ENCODE data around the gene FOXD2.
"Not testable (repeated sequence)": the region's sequence is repeated elsewhere in the genome, so short reads cannot be mapped to it uniquely, and the experiment has no call there.

The FOXD2 gene

DNA sequence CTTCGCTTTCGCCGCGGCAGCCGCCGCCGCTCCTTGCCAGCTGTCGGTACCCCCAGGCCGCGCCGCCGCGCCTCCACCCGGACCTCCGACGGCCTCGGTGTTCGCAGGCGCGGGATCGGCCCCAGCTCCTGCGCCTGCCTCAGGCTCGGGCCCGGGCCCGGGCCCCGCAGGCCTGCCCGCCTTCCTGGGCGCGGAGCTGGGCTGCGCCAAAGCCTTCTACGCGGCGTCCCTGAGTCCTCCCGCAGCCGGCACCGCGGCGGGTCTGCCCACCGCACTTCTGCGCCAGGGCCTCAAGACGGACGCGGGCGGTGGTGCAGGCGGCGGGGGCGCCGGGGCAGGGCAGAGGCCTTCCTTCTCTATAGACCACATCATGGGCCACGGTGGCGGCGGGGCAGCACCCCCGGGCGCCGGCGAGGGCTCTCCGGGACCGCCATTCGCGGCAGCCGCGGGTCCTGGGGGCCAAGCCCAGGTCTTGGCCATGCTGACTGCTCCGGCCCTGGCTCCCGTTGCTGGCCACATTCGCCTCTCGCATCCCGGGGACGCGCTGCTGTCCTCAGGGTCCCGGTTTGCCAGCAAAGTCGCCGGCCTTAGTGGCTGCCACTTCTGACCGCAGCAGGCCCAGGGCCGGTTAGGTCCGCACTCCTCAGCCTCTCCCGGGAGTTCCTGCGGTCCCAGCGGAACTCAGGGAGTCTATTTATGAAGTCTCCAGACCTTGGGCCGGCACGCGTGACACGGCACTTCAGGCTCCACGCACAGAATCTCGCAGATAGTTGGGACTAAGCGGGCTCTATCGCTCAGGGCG is 1.4 kb downstream of the FOXD2 start:
- no peak for DNase-seq (ENCODE audit: extremely low read depth in 1 of 2, low read depth in 1 of 2)

DNA sequence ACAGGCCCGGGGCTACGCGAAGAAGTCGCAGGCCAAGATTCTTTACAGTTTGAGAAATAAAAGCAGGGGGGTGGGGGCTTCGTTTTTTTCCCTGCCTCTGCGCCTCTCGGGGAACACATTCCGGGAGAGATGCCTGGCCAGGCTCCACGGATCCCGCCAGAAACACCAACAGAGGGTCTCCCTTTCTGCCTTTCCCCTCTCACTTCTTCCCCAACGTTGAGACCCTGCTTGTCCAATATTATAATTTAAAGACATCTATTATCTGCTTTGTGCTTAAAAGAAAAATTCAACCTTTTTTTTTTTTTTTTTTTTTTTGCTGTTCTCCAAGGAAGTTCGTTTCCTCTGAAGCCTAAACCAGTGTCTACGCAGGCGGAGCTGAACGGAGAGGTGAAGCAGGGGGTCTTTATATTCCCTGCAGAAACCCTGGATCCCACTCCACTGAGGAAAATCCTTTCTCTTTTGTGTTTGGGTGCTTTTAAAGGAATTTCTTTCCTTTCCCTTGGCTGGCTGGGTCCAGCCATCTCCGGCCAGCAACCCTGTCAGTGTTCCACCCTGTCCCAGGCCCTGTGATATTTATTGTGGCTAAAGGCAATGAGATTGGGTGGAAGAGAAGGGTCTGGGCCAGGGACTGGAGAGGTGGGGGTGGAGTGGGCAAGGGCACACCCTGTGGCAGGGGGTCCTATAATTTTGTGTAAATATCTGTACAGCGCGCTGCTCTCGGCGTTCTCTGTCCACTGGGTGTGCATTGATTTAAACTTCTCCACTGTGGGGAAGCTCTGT is 2.2 kb downstream of the FOXD2 start:
- DNase-seq (ENCODE audit: extremely low read depth in 1 of 2, low read depth in 1 of 2), result no peak

DNA sequence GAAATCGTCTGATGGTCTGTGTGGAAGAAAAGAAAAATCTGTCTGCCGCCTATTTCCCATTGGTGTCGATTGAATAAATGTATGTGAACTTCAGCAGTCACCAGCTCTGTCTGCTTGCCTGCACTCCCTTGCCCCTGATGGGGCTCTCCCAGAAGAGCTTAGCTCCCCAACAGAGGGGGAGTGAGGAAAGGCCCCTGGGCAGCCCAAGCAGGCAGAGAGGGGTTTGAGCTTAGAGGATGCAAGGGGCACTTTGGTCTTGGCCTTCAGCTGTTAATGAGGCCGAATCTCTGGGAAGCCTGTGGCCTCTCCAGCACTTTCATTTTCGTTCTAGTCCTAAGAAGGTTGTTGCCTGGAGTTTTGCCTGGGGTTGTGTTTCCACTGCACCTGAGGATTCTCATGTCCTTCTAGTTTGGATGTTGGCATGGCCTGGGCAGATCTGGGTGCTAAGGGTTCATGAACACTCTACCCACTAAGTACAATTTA is 2.8 kb downstream of the FOXD2 start:
- DNase-seq (ENCODE audit: extremely low read depth in 1 of 2, low read depth in 1 of 2), result no peak

DNA sequence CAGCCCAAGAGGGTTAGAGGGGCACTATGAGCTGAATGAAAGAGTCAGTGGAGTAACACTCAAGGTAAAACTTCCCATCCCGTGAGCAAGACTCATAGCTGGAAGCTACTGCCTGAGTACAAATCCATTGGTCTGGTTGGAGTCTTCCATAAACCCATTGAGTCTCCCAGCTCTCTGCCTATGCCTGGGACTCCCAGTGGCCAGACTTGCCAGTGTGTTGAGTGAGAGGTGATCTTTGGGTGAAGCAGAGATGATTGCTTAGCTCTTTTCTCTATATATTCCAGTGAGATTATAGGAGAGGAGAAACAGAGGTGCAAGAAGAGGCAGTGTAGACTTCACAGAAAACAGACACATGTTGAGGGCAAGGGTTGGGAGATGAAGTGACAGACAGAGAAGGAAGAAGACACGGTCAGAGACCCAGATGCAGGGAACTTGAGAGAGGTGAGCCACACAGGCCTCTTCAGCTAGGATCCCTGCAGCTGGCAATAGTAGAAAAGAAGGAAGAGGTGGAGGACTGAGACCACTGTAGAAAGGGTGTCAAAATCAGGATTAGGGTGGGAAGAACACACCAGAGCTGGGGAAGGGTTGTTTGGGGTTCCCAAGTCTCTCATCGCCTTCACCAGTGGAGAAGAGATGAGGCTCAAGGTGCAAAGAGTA is 3.7 kb downstream of the FOXD2 start:
- DNase-seq (ENCODE audit: extremely low read depth in 1 of 2, low read depth in 1 of 2), result no peak

DNA sequence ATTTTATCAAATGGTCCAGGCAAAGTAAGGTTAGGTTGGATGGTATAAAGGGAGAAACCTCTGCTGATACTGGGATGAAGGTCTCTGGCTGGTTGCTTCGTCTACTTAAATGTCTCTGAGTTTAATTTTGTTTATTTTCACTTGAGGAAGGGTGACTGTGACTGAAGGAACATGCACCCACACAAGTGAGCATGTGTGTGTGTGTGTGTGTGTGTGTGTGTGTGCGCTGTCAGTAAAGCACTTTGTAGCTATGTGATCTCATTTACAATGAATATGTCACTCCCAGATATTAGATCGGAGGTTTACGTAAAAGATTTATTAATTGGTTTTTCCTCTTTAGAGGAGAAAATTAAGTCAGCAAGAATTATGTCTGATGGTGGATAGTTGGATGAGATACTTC is 4.4 kb downstream of the FOXD2 start:
- no peak for DNase-seq (ENCODE audit: extremely low read depth in 1 of 2, low read depth in 1 of 2)

DNA sequence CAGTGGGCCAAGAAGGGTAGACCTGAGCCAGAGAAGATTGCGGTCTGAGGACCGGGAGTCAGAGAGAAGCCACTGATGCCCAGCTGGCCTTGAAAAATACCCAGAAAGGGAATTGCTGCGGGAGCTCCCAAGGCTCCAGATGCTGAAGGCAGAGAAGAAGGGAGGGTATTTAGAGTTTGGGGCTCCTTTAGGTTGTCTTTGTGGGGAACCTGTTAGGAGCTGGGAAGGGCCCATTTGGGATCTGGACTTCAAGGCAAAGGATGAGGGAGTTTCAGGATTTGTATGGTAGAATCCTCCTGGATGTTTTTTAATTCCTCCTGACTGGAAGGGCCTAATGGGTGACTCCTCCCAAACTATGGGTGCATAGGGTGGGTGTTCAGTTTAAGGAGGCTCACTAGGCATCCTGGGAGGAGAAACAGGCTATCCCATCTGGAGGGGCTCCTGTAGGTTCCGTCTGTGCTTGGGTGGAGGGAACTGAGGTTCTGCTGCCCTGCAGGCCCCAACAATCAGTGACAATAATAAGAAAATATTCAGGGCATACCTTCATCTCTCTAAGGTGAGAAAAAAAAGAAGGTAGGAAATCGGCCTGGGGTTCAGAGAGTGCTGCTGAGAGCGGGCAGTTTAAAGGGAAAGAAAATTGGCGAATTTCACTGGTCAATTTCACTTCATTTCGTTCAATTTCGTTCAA is 5.1 kb downstream of the FOXD2 start:
- DNase-seq (ENCODE audit: extremely low read depth in 1 of 2, low read depth in 1 of 2), result no peak

DNA sequence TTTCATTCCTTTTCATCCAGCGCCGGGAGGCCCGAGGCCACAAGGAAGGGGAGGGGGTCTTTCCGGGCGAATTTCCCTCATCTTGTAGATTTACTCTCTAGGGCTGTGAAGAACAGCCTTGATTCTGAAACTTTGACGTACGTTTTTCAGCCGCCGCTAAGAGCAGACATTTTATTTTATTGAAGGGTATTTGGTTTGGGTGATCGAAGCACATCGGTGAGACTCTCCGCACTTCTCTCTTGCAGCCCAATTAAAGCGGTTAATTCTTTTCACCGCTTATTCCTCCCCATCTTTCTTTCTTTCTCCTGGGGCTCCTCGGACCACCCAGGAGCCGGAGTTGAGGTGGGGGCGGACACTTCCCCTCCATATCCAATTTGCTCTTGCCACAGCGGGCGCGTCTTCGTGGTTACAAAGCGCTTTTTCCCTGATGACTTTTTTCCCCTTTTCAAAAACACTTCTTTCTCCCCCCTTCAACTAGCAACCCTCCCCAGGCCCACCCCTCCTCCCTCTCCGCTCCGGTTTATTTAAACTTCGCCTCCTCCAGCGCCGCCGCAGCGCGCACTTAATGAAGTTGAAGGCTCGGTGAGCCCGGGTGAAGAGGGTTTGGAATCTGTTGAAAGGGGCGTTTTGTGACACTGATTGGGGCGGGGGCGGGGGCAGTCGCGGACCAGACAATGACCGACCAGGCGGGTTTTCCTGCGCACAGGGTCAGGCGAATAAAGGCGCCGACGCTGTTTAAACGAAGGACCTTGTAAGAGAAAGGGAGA is 5.9 kb downstream of the FOXD2 start:
- no peak for DNase-seq (ENCODE audit: extremely low read depth in 1 of 2, low read depth in 1 of 2)

DNA sequence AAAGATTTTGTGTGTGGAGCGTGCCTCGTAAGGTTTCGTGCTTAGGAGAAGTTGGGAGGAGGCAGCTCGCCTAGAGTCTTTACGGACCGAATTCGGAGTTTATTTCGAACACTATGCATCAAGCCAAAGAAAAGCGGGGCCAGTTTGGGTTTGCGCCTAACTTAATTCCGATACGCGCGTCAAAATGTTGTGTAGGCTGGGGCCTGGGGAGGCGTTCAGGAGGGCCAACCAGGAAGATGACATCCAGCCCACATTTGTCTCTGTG is 6.4 kb downstream of the FOXD2 start:
- DNase-seq (ENCODE audit: extremely low read depth in 1 of 2, low read depth in 1 of 2), result no peak

DNA sequence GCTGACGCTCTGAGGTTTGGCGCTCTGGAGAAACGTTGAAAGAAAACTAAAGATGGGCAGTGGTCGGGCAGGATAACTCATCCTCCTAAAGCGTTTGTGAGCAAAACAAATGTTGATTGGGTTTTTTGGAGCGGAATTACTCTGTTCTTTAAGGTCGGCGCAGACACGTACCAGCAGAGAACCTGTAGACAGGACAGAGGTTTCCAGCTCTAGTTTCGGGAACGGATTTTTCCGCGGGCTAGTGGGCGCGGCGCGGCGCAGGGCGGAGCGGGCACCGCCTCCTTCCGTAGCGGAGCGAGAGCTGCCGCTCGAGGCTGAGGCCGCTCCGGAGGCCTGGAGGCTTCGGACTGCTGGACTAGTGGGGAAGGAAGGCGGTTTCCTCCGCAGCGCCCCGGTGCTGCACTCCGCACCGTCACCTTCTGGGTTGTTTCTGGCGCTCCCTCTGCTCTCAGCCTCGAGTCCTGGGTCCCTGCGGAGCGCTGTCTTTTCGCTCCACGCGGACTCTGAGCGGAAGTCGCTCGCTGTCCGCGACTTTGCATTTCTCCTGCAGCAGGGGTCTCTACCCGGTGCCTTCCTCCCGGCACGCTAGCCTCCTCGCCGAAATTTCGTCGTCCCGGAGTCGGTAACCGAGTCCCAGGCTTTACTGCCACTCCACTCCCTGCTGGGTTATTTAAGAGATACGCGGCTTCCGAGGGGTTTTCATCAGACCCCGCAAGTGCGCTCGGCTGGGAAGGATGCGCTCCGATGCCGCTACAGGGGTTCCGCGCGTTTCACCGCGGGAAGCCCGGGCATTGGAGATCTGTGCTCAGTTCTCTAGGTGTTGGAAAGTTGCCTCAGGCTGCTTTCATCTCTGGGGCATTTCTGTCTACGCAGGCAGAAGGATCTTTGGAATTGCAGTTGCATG is 7.0 kb downstream of the FOXD2 start:
- no peak for DNase-seq (ENCODE audit: extremely low read depth in 1 of 2, low read depth in 1 of 2)

DNA sequence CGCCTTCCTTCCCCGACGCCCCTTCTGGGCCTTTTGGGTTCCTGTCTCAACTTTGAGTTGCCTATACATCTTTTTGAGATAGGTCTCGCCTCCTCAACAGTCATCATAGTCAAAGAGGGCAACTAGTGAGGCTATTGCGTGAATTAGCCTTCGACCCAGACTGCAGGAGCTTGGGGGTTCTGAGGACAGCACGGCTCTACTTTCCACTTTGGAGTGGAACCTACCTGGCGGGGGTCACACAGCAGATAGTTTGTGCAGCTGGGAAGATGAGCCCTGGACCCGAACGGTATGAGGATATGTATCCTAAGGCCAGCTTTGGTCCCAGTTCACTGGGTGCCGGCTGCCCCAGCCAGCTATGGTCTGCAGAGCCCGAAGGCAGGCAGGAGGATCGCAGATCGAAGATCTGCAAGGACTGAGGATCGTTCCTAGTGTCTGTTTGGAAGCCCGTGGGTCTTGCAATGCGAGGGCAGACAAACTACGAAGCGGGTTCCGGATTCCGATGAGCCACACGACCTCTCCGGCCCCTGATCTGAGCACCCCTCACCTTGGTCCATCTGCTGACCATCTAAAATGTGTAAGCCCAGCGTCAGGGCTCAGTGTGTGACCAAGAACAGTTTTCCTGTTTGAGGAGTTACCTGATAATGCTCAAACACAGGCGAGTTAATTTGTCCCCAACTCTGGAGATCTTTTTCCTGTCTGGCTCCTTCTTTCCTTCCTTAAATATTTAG is 8.1 kb downstream of the FOXD2 start:
- DNase-seq (ENCODE audit: extremely low read depth in 1 of 2, low read depth in 1 of 2), result no peak

DNA sequence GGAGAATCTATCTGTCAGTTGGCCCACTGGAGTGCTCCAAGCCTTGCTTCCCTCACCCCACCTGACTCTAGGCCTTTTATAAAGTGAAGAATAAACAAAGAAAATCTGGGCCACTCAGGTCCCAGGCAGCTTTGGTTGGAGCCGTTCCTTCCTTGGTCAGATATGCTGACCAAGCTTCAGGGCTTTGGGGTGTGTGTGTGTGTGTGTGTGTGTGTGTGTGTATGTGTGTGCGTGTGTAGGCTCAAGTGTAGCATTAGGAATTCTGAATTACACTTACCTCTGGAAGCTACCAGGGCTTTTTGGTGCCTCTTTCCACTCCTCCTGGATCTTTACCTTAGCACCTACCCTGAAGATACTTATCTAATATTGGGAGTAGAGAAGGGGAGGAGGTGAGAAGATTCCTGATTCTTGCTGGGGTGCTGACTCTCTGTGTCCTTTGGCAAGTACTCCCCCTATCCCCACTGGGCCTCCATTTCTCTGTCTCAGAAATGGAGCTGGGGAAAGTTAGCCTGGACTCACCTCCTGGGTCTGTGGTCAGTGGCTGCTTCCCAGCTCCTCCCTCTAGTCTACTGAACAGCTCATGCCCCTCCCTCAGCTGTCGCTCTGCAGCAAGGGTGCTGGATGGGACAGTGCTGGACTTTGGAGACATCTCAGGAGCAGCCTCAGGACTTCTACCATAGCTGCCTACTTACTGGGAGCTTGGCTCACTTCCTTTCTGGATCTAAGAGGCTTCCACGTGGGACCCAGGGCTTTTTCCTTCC is 10.8 kb downstream of the FOXD2 start:
- DNase-seq (ENCODE audit: extremely low read depth in 1 of 2, low read depth in 1 of 2), result no peak

DNA sequence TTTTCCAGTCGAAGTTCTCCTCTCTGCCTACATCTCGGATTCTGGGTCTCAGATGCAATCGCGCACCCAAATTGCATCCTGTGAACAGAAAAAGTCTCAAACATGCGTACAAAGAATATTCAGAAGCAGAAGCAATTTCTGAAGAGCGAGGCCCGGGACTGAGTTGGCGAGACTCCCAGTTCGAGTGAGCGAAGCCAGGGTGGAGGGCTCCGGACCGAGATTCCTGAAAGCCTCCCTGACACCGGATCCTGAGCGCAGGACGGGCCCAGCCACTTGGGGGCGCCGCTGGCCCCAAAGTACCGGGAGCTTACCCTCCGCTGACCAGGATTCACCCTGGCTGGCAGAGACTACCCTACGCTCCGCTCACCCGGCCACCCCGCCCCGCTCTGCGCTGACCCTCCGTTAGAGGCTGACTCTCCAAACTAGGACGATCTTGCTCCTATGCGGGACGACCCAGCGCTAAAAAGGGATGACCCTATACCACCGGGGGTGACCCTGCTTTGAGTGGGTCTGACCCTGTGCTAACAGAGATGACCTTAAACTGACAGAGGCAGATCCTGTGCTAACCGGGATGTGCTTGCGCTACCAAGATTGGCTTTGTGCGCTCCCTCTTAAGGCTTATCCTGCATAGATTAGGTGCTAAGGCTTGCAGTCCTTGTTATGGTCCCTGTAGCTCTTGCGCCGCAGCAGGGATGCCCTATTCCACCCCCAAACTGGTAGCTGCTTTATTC is 12.1 kb downstream of the FOXD2 start:
- no peak for DNase-seq (ENCODE audit: extremely low read depth in 1 of 2, low read depth in 1 of 2)

DNA sequence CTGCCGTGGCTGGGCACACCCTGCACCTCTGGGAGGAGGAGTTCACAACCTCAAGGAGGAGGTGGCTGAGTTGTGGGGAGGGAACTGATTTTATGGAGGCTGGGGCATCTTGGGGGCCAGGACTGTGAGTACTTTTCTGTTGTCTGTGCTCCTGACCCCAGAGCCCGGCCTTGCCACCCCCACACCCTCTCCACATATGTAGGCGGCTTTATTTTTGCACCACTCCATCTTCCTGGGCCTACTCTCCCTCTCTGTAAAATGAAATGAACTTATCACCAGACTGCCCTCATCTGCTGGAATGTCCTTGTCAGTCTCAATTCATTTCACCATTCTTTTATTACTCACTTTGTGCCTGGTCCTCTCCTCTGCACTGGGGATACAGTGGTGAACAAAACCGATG is 12.8 kb downstream of the FOXD2 start:
- no peak for DNase-seq (ENCODE audit: extremely low read depth in 1 of 2, low read depth in 1 of 2)

DNA sequence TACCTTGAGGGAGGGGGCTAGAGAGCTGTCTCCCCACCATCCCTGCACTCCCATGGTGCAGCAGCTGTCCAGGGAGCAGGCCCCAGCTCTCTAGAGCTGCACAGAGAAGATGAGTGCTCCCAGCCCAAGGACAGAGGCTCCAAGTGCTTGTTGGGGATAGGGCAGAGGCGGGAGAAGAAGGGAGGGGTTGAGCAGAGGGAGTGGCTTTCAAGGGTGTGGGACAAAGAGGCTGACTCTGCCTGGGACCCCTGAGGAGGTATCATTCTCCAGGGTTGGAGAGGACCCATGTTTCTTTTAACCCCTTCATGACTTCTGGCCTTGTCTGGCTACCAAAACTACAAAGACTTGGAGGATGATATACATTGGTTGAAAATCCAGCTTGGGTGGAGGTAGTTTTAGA is 14.6 kb downstream of the FOXD2 start:
- no peak for DNase-seq (ENCODE audit: extremely low read depth in 1 of 2, low read depth in 1 of 2)

DNA sequence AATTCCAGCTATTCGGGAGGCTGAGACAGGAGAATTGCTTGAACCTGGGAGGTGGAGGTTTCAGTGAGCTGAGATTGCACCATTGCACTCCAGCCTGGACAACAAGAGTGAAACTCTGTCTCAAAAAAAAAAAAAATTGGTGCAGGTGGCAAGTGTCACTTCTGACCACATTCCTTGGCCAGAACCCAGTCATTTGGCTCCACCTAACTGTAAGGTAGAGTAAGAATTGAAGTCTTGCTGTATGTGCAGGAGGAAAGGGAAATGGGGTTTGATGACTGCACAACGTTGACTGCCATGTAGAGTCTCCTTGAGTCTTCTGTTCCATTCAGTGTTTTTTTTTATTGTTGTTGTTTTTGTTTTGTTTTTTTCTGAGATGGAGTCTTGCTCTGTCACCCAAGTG is 16.1 kb downstream of the FOXD2 start:
- DNase-seq (ENCODE audit: extremely low read depth in 1 of 2, low read depth in 1 of 2), result not testable (repeated sequence)

DNA sequence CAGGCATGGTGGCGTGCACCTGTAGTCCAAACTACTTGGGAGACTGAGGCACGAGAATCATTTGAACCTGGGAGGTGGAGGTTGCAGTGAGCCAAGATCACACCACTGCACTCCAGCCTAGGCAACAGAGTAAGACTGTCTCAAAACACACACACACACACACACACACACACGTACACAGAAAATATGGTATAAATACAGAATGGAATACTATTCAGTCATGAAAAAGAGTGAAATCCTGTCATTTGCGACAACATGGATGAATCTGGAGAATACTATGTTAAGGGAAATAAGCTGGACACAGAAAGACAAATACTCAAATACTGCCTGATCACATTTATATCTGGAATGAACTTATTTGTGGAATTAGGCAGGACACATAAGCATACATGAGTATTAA is 18.4 kb downstream of the FOXD2 start:
- no peak for DNase-seq (ENCODE audit: extremely low read depth in 1 of 2, low read depth in 1 of 2)

DNA sequence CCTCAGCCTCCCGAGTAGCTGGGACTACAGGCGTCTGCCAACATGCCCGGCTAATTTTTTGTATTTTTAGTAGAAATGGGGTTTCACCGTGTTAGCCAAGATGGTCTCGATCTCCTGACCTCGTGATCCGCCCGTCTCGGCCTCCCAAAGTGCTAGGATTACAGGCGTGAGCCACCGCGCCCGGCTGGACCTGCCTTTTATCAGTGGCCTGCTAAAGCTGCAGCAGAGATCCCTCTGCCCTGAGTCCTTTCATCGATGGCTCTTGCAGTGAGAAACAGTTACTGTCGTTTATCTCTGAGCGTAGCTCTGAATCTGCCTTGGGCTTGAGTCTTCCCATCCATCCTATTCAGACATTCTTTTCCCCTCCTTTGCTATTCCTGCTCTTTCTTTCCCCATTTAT is 19.7 kb downstream of the FOXD2 start:
- DNase-seq (ENCODE audit: extremely low read depth in 1 of 2, low read depth in 1 of 2), result not testable (repeated sequence)
